ENCODE data around the gene ZFHX3. TPM values are rescaled to one million over a fixed set of nuclear protein-coding genes. Genes with fewer than 3 reads are reported as not detected.

ZFHX3 gene
- total and polyA plus RNA-seq, 9 of the 15 experiments (the other 6 are each of a cell fraction or from before 2014, with no cell fraction given): 0.01 to 0.23 (median 0.06) TPM; not detected in 4

- Histone ChIP-seq H3K9ac (ENCODE audit: insufficient read depth in 1 of 2, low read depth in 2 of 2, low read length in 2 of 2) (no peak overlapping the region), H2AFZ (ENCODE audit: low read depth, low read length) (no peak overlapping the region), H3K4me3 (no peak overlapping the region), H3K36me3 (ENCODE audit: control insufficient read depth, insufficient read depth, low read length) (no peaks in the 10 kb centered on the region), H3K4me2 (ENCODE audit: insufficient read depth, low read length) (no peak overlapping the region), H3K9me3 (replicated peaks; ENCODE audit: control insufficient read depth, insufficient read depth, low read depth, low read length) (no peaks in the 10 kb centered on the region), H3K79me2 (ENCODE audit: control insufficient read depth, insufficient read depth, low read length) (no peaks in the 10 kb centered on the region), H3K27me3 (ENCODE audit: control insufficient read depth in 2 of 2, insufficient read depth in 2 of 2, low read length in 2 of 2) (peaks cover 2 to 43% of the 10 kb centered on the region in 2 experiments; a peak in 4 of 5 replicates), H3K27ac (ENCODE audit: extremely low read depth, low read depth, low read length) (no peak overlapping the region), H4K20me1 (replicated peaks; ENCODE audit: control insufficient read depth, insufficient read depth, low read length) (no peaks in the 10 kb centered on the region), H3K4me1 (replicated peaks in 1 of 2; ENCODE audit: control insufficient read depth in 2 of 2, insufficient read depth in 2 of 2, low read length in 2 of 2) (0 out of 5 replicates have a peak, but pooled peaks cover 0 to 2% of the 10 kb centered on the region in 2 experiments), H3K9me1 (ENCODE audit: control insufficient read depth, insufficient read depth, low read length) (no peaks in the 10 kb centered on the region)
- ATAC-seq (no peak), DNase-seq (ENCODE audit: extremely low read depth in 1 of 4, low spot score in 3 of 4) (no peak), FAIRE-seq (no peak)
- intact Hi-C loops (cut with micrococcal nuclease) (no loop called here), in situ Hi-C loops (cut with MboI) (no loop called here)
- BruUV-seq (replicated peaks): no TSS peak
- POLR2A ChIA-PET: no interaction called here
- CTCF ChIA-PET (ENCODE audit: low intra/inter-chr PET ratio): no interaction called here
- WGBS (ENCODE audit: insufficient coverage, low coverage, missing lambda C conversion rate): under 1% methylated on average over 9 of the region's 9 CpGs
- no peak for TF ChIP-seq POLR2B (IDR thresholded peaks at IDR 0.05; ENCODE audit: low read depth, partially characterized antibody)
- no peak for TF ChIP-seq ZNF785 (CRISPR knock-in tag; IDR thresholded peaks at IDR 0.05)
- TF ChIP-seq ATF7 (IDR thresholded peaks at IDR 0.05): no peak
- TF ChIP-seq SIN3B (IDR thresholded peaks at IDR 0.05; ENCODE audit: low read depth): no peak
- no peak for TF ChIP-seq TCF7L2 (IDR thresholded peaks at IDR 0.05; ENCODE audit: low read depth, low read length)
- TF ChIP-seq HMGN3 (IDR thresholded peaks at IDR 0.05; ENCODE audit: borderline replicate concordance, extremely low read depth, insufficient read length, low read depth, low read length): no peak
- no peak for TF ChIP-seq MAZ (CRISPR knock-in tag; conservative IDR thresholded peaks at IDR 0.05 in 1 of 2, IDR thresholded peaks at IDR 0.05 in 1 of 2)
- no peak for TF ChIP-seq FIP1L1 (IDR thresholded peaks at IDR 0.05; ENCODE audit: low read depth, low read length, poor library complexity, severe bottlenecking)
These were observed 171.0 kb downstream of the ZFHX3 start for GRCh38 chr16:72876981-72877373.

Measured in K562 (cell line).